HG03469 (cell line): ENCODE data around the gene NCSTN.

Experiments used
- ATAC-seq: cut with Tn5 transposase; IDR thresholded peaks from one replicate; pipeline ENCODE4 v1.9.1; 2021; ENCODE audit warnings: mild to moderate bottlenecking, moderate library complexity, moderate number of reproducible peaks; ENCODE audit not compliant: unreplicated experiment

The NCSTN gene

GRCh38 chr1:160404094-160404493, 60.9 kb downstream of the NCSTN start:
- ATAC-seq: no peak

GRCh38 chr1:160405331-160405877, 62.2 kb downstream of the NCSTN start:
- ATAC-seq: no peak

GRCh38 chr1:160406131-160406968, 63.2 kb downstream of the NCSTN start:
- no peak for ATAC-seq

- no peak for ATAC-seq
Observed at GRCh38 chr1:160407839-160408801, 64.9 kb downstream of the NCSTN start.
